Raji (cell line): ENCODE measurements around the gene DPEP2NB.

ENCODE experiments used
- POLR2A ChIP-seq: IDR thresholded peaks from 2 replicates; pipeline ENCODE4 v1.6.1; 2011; ENCODE audit warnings: low read depth, low read length, control low read depth; ENCODE audit not compliant: insufficient read depth

DPEP2NB gene

GRCh38 chr16:67989322-67990017 lies 26.2 kb downstream of the DPEP2NB start:
- TF ChIP-seq POLR2A: no peak

DNA sequence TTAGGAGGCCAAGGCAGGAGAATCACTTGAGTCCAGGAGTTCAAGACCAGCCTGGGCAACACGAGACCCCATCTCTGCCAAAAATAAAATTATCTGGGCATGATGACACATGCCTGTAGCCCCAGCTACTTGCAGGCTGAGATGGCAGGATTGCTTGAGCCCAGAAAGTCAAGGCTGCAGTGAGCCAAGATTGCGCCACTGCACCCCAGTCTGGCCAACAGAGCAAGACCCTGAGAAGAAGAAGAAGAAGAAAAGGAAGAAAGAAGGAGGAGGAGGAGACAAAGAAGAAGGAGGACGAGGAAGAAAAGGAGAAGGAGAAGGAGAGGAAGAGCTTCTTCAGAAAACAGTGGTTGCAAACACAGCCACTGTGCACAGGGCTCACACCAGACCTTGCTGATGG lies 27.0 kb downstream of the DPEP2NB start:
- TF ChIP-seq POLR2A: no peak

- TF ChIP-seq POLR2A: no peak
Observed at GRCh38 chr16:67987460-67988160, 28.1 kb downstream of the DPEP2NB start.

- no peak for TF ChIP-seq POLR2A
Observed at GRCh38 chr16:67986949-67987348, 28.8 kb downstream of the DPEP2NB start.

DNA sequence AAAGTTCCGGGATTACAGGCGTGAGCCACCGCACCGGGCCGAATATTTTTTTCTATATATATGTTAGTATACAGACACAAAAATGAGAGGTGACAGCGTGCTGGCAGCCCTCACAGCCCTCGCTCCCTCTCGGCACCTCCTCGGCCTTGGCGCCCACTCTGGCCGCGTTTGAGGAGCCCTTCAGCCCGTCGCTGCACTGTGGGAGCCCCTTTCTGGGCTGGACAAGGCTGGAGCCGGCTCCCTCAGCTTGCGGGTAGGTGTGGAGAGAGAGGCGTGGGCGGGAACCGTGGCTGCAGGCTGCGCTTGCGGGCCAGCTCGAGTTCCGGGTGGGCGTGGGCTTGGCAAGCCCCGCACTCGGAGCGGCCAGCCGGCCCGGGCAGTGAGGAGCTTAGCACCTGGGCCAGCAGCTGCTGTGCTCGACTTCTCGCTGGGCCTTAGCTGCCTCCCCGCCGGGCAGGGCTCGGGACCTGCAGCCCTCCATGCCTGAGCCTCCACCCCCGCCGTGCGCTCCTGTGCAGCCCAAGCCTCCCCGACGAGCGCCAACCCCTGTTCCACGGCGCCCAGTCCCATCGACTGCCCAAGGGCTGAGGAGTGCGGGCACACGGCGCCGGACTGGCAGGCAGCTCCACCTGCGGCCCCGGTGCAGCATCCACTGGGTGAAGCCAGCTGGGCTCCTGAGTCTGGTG lies 33.6 kb downstream of the DPEP2NB start:
- TF ChIP-seq POLR2A: no peak

GRCh38 chr16:67979955-67980678 lies 35.6 kb downstream of the DPEP2NB start, which contains the start of gene DPEP3:
Gene DPEP3, minus strand, starts transcription at chr16:67980499. Its CDS starts 119 bp downstream, at chr16:67980380.
- no peak for TF ChIP-seq POLR2A

GRCh38 chr16:67977469-67978227 lies 38.1 kb downstream of the DPEP2NB start:
- TF ChIP-seq POLR2A: no peak

- no peak for TF ChIP-seq POLR2A
Observed at GRCh38 chr16:67977005-67977404, 38.7 kb downstream of the DPEP2NB start.

DNA sequence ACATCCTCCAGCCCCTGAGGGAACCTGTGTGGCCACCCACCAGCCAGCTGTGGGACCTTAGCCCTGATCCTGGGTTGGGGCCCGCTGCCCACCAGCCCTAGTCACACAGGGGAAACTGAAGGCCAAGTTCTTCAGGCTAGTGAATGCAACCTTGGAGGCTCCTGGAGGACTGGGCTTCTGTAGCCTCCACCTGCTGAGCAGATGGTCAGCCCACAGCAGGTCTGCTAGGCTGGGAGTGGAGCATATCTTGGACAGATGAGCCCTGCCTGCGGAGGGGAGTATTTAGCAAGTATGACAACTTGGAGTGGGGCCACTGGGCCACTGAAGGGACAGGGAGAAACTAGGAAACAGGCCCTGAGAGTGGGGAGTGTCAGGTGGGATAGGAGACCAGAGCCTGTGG lies 39.5 kb downstream of the DPEP2NB start:
- TF ChIP-seq POLR2A: no peak

GRCh38 chr16:67975321-67976105 lies 40.2 kb downstream of the DPEP2NB start:
- TF ChIP-seq POLR2A: no peak

- TF ChIP-seq POLR2A: no peak
Observed at GRCh38 chr16:67971111-67971510, 44.6 kb downstream of the DPEP2NB start.

GRCh38 chr16:67969254-67970039 lies 46.3 kb downstream of the DPEP2NB start:
- TF ChIP-seq POLR2A: no peak
